ENCODE measurements around the gene MPDU1. TPM values are rescaled to one million over a fixed set of nuclear protein-coding genes. Genes with fewer than 3 reads are reported as not detected.
A peak's percentile ranks its signal among the peaks of the same experiment; 100 is the strongest.

Gene MPDU1
- total RNA-seq = 10 to 100 TPM; 30.5 to 35.0 TPM
- long read RNA-seq, transcript MPDU1-201 (7 exons, 1,601 nt) = major isoform, 12 of 18 reads
- long read RNA-seq, partial matches to known transcripts = 4 of 18 reads
- long read RNA-seq, other reads (novel, unspliced or antisense) = 0 of 18 reads

DNA sequence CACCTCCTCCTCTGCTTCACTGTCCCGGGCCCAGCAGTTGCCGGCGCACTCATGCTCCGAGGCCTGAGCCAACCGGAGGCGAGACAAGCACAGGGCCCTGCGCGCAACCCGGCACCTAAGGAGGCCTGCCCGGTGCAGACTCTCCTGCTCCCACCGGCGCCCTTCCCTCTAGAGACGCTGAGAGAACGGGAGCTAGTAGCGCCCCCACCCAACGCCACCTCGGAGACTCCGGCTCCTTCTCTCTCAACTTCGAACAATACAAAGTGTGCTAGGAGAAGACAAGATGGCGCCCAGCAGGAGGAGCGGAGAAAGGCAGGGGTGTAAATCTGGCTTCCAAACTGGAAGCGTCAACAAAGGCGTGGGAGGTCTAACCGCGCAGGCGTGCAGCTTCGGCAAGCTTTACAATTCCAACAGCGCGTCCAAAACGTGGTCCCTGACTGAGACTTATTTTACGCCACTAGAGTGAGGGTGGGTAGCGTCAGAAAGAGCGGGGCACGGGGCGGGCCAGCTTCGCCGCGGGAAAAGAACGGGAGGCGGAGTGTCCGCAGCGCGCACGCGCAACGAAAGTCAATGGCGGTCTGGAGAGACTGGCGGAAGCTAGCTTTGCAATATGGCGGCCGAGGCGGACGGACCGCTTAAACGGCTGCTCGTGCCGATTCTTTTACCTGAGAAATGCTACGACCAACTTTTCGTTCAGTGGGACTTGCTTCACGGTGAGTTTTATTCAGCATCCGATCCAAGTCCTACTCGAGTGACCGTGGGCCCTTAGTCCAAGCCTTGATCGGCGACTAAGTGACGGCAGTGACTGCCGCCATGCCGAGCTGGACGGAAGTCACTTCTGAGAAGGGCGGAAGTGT is at the start of gene MPDU1:
MPDU1 (plus strand) TSS at position 600 of the 857 bp plus-strand sequence; CDS start at position 611, 11 bp downstream.
- intact Hi-C loops (cut with DNase I) = no loop called here
- peak; percentile 97 for DNase-seq
- ATAC-seq = peak; percentile 85 to 89

DNA sequence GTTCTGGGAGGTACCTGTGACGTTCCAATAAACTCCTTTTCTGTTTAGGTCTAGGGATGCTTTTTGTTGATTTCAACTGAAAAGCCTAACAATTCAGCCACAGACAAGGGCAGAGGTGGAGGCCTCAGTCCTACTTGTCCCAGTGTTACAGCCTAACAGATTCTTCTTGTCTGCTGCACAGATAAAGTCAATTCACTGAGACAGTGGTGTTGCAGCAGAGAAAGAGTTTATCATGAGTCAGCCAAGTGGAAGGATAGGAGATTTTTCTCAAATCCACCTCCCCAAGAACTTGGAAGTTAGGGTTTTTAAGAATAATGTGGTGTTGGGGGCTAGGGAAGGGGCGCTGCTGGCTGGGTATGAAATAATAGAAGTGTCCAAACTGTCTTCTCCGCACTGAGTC is 45.6 kb upstream of the MPDU1 start:
- DNase-seq (no peak), ATAC-seq (no peak)
- intact Hi-C loops (cut with DNase I) = no loop called here

DNA sequence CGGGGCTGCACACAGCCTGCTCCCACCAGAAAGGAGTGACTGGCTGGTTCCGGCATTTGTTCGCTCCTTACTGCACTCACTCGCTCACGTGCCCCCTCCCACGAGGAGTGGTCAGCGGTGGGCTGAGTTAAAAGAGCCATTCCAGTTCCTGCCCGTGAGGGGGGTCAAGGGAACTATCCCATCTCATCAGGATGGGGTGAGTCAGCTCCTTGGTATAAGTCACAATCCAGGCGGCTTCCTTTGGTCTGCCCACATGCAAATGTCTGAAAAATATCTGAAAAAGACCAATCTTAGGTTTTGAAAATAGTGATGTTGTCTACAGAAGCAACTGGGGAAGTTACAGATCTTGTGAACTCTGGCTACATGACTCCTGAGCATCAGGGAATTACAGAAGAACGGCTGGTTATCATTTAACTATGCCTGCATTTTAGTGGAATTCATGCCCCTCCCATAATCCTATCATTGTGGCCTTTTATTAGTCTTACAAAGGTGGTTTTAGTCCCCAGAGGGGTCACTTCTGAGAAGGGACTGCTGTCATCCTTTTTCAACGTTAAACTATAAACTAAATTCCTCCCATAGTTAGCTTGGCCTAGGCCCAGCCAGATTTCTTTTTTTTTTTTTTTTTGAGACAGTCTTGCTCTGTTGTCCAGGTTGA is 44.6 kb upstream of the MPDU1 start:
- intact Hi-C loops (cut with DNase I) = no loop called here
- ATAC-seq (no peak), DNase-seq (no peak)

- no peak for ATAC-seq
- no peak for DNase-seq
- intact Hi-C loops (cut with DNase I) = loop anchor here in 1 of 2 donors (10.0 kb wide), 1 partner anchor 46 kb away; no protein-coding TSS in a partner anchor
These were observed 42.5 kb upstream of the MPDU1 start for GRCh38 chr17:7541074-7541621.

GRCh38 chr17:7544911-7545310 is 38.7 kb upstream of the MPDU1 start:
- no peak for ATAC-seq
- intact Hi-C loops (cut with DNase I) = loop anchor here in 1 of 2 donors (10.0 kb wide), 1 partner anchor 50 kb away; no protein-coding TSS in a partner anchor
- DNase-seq = no peak

GRCh38 chr17:7548585-7549400 is 34.9 kb upstream of the MPDU1 start, which contains the start of gene TNFSF12:
TSS of gene TNFSF12 (plus strand) at chr17:7549058. CDS start at chr17:7549154, 96 bp downstream.
- DNase-seq (peak; percentile 76), ATAC-seq (peak; percentile 88 to 89)
- intact Hi-C loops (cut with DNase I) = loop anchor here in 1 of 2 donors (10.0 kb wide), 1 partner anchor 54 kb away; no protein-coding TSS in a partner anchor

DNA sequence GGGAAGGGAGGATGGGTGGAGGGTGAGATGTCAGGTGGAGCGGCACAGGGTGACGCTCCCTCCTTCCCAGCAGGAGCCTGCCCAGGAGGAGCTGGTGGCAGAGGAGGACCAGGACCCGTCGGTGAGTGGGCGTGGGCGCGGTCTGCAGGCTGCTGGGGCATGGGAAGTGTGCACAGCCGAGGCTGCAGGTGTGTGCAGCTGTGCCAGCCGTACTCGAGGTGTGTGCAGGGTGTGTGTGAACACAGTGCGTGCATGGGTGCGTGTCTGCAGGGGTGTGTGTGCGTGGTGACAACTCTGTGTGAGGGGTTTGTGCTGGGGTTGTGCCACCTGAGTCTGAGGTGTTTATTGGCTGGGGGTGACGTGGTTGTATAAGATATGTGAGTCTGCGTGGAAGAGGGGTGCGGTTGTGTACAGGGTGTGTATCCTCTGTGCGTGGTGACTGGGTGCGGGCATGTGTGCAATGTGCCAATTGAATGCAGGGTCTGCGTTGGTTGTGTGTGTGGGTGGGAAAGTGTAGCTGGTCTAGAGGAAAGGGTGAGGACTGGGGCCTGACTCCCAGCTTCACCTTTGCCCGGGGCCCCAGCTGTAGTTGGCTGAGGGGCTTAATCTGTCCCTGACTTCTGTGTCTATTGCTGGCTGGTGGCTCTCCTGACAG is 34.1 kb upstream of the MPDU1 start:
- intact Hi-C loops (cut with DNase I) = loop anchor here in 1 of 2 donors (10.0 kb wide), 1 partner anchor 55 kb away; no protein-coding TSS in a partner anchor
- ATAC-seq (peak; percentile 66 to 72), DNase-seq (peak; percentile 34)

GRCh38 chr17:7550344-7550743 is 33.3 kb upstream of the MPDU1 start:
- intact Hi-C loops (cut with DNase I) = no loop called here
- no peak for DNase-seq
- ATAC-seq = no peak

DNA sequence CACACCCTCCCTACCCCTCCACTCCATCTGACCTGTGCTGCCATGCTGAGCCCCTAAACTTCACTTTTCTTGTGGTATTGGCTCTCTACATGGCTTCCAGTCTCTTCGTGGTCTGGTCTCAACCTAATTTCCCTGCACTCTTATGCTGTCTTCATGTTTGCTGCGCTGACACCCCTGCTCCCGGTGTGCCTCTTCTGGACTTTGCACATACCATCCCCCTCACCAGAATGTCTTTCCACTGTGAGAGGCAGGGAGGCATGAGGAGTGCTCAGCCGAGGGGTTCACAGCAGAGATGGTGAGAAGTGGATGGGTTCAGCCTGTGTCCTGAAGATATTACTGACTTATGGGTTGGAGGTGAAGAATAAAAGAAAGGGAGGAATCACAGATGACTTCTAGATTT is 32.3 kb upstream of the MPDU1 start:
- DNase-seq = no peak
- intact Hi-C loops (cut with DNase I) = no loop called here
- no peak for ATAC-seq

DNA sequence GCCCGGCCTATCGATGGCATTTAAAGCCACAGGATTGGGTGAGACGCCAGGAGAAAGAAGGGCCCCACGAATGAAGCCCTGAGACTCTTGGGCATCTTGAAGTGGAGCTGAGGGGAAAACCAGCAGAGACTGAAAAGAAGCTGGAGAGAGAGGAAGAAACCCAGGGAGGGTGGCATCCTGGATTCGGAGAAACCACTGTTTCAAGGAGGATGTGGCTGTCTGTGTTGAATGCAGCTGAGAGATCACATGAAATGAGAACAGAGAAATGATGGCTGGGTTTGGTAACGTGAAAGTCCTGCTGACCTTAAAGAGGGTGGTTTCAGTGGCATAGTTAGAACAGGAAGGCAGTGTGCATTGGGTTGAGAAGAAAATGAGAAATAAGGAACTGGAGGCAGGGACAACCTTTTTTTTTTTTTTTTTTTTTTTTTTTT is 31.0 kb upstream of the MPDU1 start:
- DNase-seq = no peak
- ATAC-seq = peak in 1 of 2 donors; percentile 3
- intact Hi-C loops (cut with DNase I) = no loop called here

- no peak for DNase-seq
- intact Hi-C loops (cut with DNase I) = no loop called here
- ATAC-seq = no peak
These were observed 30.3 kb upstream of the MPDU1 start for GRCh38 chr17:7553356-7553755.

GRCh38 chr17:7555320-7555948 is 28.2 kb upstream of the MPDU1 start:
- ATAC-seq (no peak), DNase-seq (no peak)
- intact Hi-C loops (cut with DNase I) = loop anchor here in 1 of 2 donors (5.0 kb wide), 1 partner anchor 43 kb away; no protein-coding TSS in a partner anchor

DNA sequence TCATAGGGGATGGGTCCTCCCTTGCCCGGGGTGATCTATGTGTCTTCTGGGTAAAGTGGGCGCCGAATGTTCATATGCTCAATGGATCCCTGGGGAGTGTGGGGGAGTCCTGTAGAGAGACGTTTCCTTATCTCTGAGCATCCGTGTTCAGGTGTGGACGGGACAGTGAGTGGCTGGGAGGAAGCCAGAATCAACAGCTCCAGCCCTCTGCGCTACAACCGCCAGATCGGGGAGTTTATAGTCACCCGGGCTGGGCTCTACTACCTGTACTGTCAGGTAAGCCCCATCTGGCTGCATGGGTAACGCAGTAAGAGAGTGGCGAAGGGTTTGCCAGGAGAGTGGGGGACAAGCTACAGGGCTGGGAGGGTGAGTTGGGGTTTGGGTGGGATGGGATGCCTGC is 27.0 kb upstream of the MPDU1 start:
- intact Hi-C loops (cut with DNase I) = loop anchor here in 1 of 2 donors (5.0 kb wide), 1 partner anchor 44 kb away; no protein-coding TSS in a partner anchor
- ATAC-seq = no peak
- DNase-seq = no peak

DNA sequence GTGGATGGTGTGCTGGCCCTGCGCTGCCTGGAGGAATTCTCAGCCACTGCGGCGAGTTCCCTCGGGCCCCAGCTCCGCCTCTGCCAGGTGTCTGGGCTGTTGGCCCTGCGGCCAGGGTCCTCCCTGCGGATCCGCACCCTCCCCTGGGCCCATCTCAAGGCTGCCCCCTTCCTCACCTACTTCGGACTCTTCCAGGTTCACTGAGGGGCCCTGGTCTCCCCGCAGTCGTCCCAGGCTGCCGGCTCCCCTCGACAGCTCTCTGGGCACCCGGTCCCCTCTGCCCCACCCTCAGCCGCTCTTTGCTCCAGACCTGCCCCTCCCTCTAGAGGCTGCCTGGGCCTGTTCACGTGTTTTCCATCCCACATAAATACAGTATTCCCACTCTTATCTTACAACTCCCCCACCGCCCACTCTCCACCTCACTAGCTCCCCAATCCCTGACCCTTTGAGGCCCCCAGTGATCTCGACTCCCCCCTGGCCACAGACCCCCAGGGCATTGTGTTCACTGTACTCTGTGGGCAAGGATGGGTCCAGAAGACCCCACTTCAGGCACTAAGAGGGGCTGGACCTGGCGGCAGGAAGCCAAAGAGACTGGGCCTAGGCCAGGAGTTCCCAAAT is 26.4 kb upstream of the MPDU1 start:
- ATAC-seq (no peak), DNase-seq (no peak)
- intact Hi-C loops (cut with DNase I) = loop anchor here in 1 of 2 donors (5.0 kb wide), 1 partner anchor 45 kb away; no protein-coding TSS in a partner anchor

GRCh38 chr17:7557775-7558543 is 25.7 kb upstream of the MPDU1 start:
- peak; percentile 89 for DNase-seq
- intact Hi-C loops (cut with DNase I) = loop anchor here in 1 of 2 donors (5.0 kb wide), 1 partner anchor 46 kb away; no protein-coding TSS in a partner anchor
- peak; percentile 57 to 64 for ATAC-seq

Data from left cardiac atrium (tissue), 4 donors.